ACC112 (cell line): ENCODE results near the gene ALS2CL.

ENCODE experiments used
- H2AFZ ChIP-seq: fragments of 200-600 bp; sonication (generic); one replicate; pipeline ENCODE4 v1.6.0; 2017; ENCODE audit warnings: antibody characterized with exemption, low read length; ENCODE audit not compliant: unreplicated experiment
- H3K27ac ChIP-seq: fragments of 200-600 bp; sonication (generic); 2 replicates; pipeline ENCODE4 v1.5.1; 2014; ENCODE audit warnings: low read depth, mild to moderate bottlenecking, antibody characterized with exemption, low read length, moderate library complexity
- H3K27me3 ChIP-seq: fragments of 200-600 bp; sonication (generic); 2 replicates; pipeline ENCODE4 v1.6.1; 2014; ENCODE audit warnings: mild to moderate bottlenecking, antibody characterized with exemption, low read length, moderate library complexity, mixed read lengths; ENCODE audit not compliant: insufficient read depth
- H3K36me3 ChIP-seq: fragments of 200-600 bp; sonication (generic); 2 replicates; pipeline ENCODE4 v1.6.1; 2016; ENCODE audit warnings: mild to moderate bottlenecking, antibody characterized with exemption, low read length, moderate library complexity, mixed read lengths; ENCODE audit not compliant: insufficient read depth
- H3K4me1 ChIP-seq: fragments of 200-600 bp; sonication (generic); one replicate; pipeline ENCODE4 v1.6.1; 2016; ENCODE audit warnings: low read length, mixed read lengths; ENCODE audit not compliant: insufficient read depth, unreplicated experiment, control insufficient read depth
- H3K4me3 ChIP-seq: fragments of 200-600 bp; sonication (generic); 2 replicates; pipeline ENCODE4 v1.5.1; 2014; ENCODE audit warnings: mild to moderate bottlenecking, low read depth, low read length
- H3K79me2 ChIP-seq: fragments of 200-600 bp; sonication (generic); one replicate; pipeline ENCODE4 v1.6.0; 2016; ENCODE audit warnings: low read length; ENCODE audit not compliant: control insufficient read depth, unreplicated experiment, insufficient read depth

The ALS2CL gene

DNA sequence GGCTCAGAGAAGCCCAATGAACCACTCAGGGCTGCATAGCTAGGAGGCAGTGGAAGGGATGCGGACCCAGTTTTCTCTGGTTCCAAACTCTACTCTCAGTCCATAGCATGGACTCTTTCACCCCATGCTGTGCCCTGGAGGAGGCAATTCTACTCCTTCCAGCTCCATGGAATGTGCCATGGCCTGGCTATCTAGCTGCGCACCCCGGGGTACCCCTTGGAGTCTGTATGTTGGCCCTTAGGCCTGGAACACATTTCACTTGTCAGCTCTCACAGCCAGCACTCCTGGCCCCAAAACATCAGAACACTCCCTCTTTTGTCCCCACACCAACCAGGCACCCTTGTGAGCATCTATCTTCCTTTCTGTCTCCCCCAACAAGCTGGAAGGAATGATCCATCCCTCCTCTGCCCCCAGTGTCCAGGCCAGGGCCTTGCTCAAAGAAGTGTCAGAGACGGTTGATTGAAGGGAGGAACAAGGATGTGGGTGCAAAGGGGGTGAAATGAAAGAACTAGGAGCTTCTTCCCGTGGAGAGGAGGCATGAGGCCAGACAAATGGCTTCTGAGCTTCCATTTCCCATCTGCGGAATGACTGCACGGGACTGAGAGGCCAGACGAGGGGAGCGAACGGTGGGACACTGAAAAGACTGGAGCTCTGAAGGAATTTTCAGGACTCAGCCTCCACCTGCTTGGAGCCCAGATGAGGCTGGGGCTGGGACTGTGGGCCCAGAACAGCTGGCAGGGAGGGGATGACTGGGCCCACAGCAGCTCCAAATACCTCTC lies 21.4 kb upstream of the ALS2CL start:
- Histone ChIP-seq H3K79me2 (no peaks in the 10 kb centered on the region), H3K4me1 (no peaks in the 10 kb centered on the region), H3K4me3 (no peak overlapping the region), H3K27ac (no peak overlapping the region), H3K36me3 (no peaks in the 10 kb centered on the region), H3K27me3 (peaks cover 24% of the 10 kb centered on the region), H2AFZ (no peak overlapping the region)

DNA sequence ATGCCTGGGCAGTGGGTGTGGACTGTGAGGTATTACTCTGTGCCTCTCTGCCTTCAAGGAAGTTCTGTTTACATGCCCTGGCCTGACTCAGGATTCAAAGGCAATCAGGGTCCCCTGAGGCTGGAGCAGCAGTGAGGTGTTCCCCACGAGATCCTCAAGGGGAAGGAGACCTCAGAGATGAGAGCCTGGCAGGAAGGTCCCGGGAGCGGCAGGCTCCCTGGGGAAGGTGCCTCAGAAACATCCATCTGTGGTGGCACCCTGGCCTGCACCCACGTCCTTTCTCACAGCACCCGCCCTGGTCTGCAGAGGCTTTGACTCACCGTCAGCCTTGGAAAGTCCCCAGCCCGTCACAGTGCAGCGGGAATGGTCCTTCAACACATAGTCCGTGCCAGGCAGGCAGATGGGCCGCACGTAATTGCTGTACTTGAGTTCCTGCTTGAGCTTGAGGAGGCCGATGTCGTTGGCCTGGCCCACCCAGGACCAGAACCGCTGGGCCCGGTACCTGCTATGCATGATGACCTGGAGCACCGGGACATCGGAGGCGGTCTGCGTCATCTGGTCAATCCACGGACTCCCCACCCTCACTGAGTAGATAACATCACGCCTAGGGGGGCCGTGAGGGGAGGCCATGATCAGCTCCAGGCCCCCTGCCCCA lies 20.5 kb upstream of the ALS2CL start:
- no peak overlapping the region for H2AFZ ChIP-seq
- no peak overlapping the region for H3K4me3 ChIP-seq
- no peaks in the 10 kb centered on the region for H3K79me2 ChIP-seq

DNA sequence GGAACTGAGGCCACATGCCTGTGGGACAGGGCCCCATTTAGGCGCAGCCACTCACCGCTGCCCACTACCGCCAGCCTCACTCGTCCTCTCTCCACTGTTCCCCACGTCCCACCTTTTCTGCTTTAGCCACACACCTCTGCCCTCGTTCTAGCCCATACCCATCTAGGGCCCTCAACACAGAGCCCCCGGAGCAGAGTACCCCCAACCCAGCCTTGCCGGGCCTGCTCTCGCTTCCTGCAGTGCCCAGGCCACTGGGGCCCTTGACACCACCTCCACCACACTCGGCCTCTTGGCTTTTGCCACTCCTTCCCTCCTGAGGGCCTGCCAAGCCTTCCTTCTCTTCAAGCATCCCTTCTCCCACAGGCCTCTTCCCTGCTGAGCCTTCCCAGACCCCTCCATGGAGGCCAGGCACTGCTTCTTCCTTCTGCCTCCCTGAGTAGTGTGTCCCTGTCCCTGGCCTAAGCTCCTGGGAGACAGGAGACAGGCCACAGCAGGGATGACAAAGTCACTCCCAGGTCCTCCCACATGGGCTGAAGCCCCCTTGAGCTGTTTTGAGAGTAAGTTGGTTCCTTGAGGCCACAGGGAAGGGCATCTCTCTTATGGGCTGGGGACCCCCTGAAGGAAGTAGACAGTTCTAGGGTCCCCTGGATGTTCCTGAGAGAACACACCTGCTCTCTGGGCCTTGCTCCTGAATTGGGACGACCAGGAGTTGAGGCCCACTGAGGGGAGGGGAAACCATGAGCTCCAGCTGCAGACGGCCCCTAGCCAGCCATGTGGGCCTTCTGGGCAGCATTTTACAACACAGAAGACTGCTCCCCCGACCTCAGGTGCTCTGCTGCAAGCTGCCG lies 19.8 kb upstream of the ALS2CL start:
- Histone ChIP-seq H3K36me3 (no peaks in the 10 kb centered on the region), H3K4me3 (no peak overlapping the region), H3K27me3 (peaks cover 14% of the 10 kb centered on the region; the same call in 1 of the 2 replicates), H3K27ac (no peak overlapping the region), H3K79me2 (no peaks in the 10 kb centered on the region), H2AFZ (no peak overlapping the region), H3K4me1 (no peaks in the 10 kb centered on the region)

More for the DNA sequence above, 20.5 kb upstream of the ALS2CL start:
- Histone ChIP-seq H3K27ac (no peak overlapping the region), H3K4me1 (no peaks in the 10 kb centered on the region), H3K36me3 (no peaks in the 10 kb centered on the region), H3K27me3 (peaks cover 21% of the 10 kb centered on the region; the same call in 1 of the 2 replicates)

DNA sequence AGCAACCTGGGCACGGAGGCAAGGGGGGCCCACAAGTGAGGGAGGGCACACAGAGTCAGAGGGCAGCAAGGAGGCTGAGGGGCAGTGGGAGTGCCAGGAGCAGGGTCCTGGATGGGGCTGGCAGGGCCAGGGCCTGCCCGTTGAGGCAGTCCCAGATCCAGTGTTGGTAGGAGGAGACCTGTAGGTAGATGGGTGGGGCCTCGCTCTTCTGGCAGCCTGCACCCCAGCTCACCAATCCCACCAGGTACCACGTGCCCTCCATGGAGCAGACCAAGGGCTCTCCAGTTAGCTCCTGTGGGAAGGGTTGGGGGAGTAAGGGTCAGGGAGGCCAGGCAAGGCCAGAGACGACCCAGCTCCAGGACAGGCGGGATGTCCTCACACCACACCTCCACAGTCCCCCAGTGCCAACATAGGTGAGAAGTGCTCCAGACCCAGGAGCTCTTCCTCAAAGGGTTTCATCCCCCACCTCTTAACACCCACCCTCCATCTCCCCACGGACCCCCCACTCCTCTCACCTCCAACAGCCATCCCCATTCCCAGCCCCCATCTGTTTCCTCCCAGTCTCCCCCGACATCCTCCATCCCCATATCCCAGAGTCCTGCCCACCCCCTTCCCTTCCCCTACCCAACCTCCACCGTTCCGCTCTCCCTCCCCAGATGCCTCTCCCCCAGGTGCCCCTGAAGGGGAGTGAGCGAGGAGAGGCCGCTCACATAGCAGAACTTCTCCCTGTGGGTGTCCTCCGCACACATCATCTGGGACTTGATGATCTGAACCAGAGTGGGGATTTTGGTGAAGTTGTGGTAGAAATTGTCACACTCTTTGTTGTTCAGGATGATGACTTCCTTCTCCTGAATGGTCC lies 18.9 kb upstream of the ALS2CL start:
- H3K27ac ChIP-seq = no peak overlapping the region
- H3K36me3 ChIP-seq = no peaks in the 10 kb centered on the region
- no peak overlapping the region for H2AFZ ChIP-seq
- H3K4me3 ChIP-seq = no peak overlapping the region
- H3K27me3 ChIP-seq = 0 out of 2 replicates have a peak, but pooled peaks cover 8% of the 10 kb centered on the region
- H3K79me2 ChIP-seq = no peaks in the 10 kb centered on the region
- H3K4me1 ChIP-seq = no peaks in the 10 kb centered on the region

DNA sequence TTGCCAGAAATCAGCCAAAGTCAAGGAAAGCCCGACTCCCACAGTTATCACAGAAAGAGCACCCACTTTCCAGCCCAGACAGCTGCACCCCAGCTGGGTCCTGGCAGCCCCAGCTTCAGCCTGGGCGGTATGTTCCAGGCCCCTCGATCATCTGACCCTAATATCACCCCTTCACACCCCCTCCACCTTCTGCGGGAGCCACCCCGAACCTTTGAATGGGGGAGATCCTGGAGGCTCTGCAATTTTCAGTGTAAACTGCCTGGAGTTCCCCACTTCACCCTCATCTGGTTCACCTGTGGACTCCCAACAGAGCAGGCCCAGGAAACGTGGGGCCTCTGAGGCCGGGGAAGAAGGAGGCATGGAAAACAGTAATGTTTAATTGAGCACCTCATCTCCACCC lies 18.3 kb upstream of the ALS2CL start:
- no peak overlapping the region for H2AFZ ChIP-seq
- H3K4me3 ChIP-seq = no peak overlapping the region
- no peaks in the 10 kb centered on the region for H3K36me3 ChIP-seq
- no peak overlapping the region for H3K27ac ChIP-seq
- no peaks in the 10 kb centered on the region for H3K79me2 ChIP-seq
- H3K4me1 ChIP-seq = no peaks in the 10 kb centered on the region
- 0 out of 2 replicates have a peak, but pooled peaks cover 1% of the 10 kb centered on the region for H3K27me3 ChIP-seq

DNA sequence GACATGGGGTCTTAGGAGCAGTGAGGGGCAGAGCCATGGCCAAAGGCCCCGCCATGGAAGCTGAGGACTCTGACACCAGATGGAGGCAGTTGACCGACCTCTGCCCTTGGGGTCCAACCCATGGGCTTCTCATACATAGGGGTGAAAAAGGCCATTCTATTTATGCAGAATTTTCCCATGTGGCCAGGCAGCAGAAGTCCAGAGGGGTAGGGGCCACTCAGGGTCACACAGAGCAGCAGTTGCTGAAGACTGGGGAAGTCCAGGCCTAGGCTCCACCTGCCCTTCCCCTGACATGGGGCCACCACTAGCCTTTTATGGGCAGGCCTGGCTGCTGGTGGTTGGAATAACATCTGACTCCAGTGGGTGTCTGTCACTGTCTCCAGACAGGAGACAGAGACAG lies 17.8 kb upstream of the ALS2CL start:
- Histone ChIP-seq H3K4me3 (no peak overlapping the region), H3K36me3 (no peaks in the 10 kb centered on the region), H3K4me1 (peaks cover 3% of the 10 kb centered on the region), H3K27ac (no peak overlapping the region), H3K79me2 (no peaks in the 10 kb centered on the region), H3K27me3 (no peaks in the 10 kb centered on the region), H2AFZ (no peak overlapping the region)

DNA sequence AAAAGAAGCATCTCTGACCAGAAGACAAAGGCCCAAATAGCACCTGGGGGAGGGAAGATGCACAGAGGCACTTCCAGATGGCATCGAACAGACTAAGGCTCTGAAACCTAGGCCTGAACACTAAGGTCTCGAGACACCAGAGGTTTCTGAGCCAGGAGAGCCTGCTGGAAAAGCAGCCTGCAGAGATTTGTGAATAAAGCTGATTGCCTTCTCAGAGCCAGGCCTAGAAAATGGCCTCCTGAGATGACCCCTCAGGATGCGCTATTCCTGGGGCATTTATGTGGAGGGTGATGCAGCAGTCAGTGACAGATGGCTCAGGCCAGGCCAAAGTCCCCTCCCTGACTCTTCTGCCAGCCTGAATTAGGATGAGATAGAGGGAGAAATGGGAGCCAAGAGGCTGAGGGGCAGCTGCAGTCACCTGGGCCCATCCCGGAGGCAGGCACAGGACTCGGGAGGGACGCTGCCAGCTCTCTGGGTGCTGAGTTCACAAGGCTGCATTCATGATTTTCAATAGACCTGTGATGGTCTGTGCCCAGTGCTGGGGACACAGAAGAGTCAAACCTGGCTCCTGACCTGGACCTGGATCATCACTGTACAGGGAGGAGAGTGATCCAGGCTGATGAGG lies 17.3 kb upstream of the ALS2CL start:
- Histone ChIP-seq H3K79me2 (no peaks in the 10 kb centered on the region), H2AFZ (no peak overlapping the region), H3K27ac (no peak overlapping the region), H3K36me3 (no peaks in the 10 kb centered on the region), H3K4me1 (peaks cover 8% of the 10 kb centered on the region), H3K4me3 (no peak overlapping the region), H3K27me3 (no peaks in the 10 kb centered on the region)

DNA sequence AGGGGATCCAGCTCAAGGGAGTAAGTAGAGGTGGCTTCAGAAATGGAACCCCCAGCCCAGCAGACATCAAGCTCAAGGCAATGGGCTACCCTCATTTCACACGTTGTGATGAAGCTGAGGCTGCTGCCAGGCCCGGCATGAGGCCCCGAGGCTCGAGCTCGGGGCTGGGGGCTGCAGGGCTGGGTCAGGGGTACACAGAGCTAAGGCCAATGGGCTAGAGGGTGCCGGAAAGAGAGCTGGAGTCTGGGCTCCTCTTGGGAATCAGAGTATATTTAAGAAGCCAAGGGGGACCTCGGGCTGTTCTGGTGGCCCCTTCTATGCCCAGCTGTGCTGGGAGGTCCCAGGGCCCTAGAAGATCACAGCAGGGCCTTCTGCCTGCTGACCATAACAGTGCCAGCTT lies 16.8 kb upstream of the ALS2CL start:
- Histone ChIP-seq H3K79me2 (no peaks in the 10 kb centered on the region), H3K4me3 (no peak overlapping the region), H3K4me1 (peaks cover 8% of the 10 kb centered on the region), H3K27ac (no peak overlapping the region), H3K36me3 (no peaks in the 10 kb centered on the region), H2AFZ (no peak overlapping the region), H3K27me3 (no peaks in the 10 kb centered on the region)

DNA sequence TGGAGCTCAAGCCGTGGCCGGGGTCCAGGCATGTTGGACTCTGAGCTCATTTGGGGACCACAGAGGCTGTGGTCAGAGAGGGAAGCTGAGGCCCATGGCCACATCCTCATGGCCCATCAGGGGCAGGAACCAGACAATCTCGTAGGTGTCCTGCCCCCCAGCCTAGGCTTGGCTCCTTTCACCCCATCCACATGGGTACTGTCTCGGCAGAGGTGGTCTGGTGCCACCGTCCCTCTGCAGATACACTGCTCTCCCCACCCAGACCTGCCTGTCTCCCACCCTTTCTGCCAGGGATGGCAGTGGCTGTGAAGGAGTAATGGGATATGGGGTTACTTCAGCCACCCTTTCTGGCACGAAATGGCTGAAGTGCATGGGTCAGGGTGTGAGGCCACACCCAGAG lies 16.2 kb upstream of the ALS2CL start:
- H3K4me3 ChIP-seq = no peak overlapping the region
- peaks cover 8% of the 10 kb centered on the region for H3K4me1 ChIP-seq
- no peaks in the 10 kb centered on the region for H3K79me2 ChIP-seq
- H2AFZ ChIP-seq = no peak overlapping the region
- H3K27ac ChIP-seq = no peak overlapping the region
- no peaks in the 10 kb centered on the region for H3K27me3 ChIP-seq
- no peaks in the 10 kb centered on the region for H3K36me3 ChIP-seq
